Stimulated activated CD4-positive, alpha-beta T cell treated with anti-CD3 and anti-CD28 coated beads, Interleukin-1b, Interleukin-23, amount 100 ng/mL, for 48 hours (primary cell): Measurements from ENCODE around the gene SENP1.
"Not testable (repeated sequence)": the region's sequence is repeated elsewhere in the genome, so short reads cannot be mapped to it uniquely, and the experiment has no call there.

Source experiments
- DNase-seq: peaks from one replicate; pipeline ENCODE4 v3.0.0-alpha.2; 2020

SENP1 gene

DNA sequence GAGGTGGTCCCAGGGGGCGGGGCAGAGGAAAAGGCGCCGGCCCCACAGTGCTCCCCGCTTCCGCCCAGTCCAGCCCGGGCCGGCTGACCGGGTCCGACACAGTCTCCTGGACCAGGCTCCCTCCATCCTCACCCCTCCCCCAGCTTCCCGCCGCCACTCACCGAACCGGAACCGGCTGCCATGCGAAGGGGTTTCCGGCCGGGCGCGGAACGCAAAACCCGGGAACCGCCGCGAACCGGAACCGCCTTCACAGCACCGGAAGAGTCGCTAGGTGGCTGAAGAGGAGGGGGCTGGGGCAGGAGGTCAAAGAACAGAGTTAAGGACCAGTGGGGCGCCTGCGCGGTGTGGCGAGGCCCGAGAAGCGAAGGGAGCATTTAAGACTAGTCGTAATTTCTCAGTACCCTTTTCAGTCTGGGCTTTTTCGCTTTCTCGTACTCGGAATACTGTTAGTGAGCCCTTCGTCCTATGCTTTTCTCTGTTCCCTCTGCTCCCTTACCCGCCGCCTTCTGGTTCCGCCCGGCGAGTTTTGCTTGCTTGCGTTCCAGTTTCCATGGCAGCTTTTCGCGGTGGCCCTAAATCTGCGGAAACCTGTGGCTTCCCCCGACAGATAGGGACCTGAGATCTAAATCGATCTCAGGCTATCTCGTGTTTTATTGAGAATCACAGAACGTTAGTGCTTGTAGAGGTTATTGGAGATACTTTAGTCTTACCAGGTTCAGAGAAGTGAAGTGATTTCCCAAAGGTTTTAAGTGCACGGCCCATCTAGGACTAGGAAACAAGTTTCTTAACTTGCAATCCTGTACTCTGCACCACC, at the start of gene SENP1:
Gene SENP1, minus strand, starts transcription at position 213 of the 814 bp plus-strand sequence. CDS start 4,607 bp downstream, outside the sequence.
- peak; percentile 91 for DNase-seq

DNA sequence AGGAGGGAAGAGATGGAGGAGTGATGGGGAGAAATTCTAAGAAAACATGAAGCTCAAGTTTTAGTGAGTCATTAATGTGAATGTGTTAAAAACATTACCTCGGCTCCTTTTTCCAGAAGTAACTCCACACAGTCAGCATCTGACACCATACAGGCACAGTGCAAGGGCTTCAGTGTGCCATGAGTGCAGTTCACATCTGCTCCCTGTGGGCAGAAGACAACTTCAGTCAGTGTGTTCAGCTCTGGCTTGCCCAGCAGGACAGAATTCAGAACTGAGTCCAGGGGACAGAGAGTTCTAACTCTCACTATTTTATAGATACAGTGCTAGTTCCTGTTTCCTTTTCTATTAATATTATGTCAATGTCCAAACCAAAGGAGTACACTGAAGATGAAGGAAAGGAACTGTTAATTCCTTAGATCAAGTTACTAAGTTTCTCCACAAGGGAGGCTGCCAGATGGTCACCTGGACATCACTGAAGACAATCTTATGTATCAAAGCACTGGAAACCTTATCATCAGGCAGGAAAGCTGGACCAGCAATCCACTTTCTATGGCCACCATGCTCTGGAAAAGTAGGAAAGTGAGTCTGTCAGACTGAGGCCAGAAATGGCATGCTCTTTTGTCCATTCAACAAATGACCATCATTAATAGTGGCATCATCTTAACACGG, 45.4 kb upstream of the SENP1 start:
- no peak for DNase-seq

DNA sequence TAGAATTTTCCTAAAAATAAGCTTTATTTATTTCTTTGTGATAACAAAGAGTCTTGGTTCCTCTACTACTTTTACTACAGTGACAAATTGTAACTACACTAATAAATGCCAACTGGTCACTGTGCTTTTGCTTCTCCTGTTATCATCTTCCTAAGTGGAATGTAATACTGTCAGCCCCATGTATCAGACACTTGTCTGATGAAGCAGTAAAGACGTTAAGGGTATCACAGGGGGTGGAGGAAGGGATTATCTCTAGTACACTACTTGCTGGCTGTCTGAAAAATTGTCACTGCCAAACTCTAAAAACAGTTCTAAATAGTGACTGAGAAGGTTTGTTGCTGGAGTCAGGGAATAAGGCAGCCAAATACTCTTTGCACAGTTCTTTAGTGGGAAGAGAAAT, 40.1 kb upstream of the SENP1 start:
- no peak for DNase-seq

DNA sequence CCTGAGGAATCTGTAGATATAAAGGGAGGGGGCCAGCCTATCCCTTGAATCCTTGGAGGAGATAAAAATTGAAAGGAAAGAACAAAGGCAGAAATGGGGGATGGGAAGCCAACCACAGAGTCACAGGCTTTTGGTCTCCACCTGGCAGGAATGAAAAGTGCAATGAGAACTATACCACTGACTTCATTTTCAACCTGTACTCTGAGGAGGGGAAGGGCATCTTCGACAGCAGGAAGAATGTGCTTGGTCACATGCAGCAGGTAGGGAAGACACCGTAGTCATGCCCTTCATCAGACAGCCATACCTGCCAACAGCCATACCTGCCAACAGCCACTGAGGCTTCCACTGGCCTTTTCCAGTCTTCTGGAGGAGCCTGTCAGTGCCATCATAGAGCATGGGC, 38.0 kb upstream of the SENP1 start:
- DNase-seq: no peak

DNA sequence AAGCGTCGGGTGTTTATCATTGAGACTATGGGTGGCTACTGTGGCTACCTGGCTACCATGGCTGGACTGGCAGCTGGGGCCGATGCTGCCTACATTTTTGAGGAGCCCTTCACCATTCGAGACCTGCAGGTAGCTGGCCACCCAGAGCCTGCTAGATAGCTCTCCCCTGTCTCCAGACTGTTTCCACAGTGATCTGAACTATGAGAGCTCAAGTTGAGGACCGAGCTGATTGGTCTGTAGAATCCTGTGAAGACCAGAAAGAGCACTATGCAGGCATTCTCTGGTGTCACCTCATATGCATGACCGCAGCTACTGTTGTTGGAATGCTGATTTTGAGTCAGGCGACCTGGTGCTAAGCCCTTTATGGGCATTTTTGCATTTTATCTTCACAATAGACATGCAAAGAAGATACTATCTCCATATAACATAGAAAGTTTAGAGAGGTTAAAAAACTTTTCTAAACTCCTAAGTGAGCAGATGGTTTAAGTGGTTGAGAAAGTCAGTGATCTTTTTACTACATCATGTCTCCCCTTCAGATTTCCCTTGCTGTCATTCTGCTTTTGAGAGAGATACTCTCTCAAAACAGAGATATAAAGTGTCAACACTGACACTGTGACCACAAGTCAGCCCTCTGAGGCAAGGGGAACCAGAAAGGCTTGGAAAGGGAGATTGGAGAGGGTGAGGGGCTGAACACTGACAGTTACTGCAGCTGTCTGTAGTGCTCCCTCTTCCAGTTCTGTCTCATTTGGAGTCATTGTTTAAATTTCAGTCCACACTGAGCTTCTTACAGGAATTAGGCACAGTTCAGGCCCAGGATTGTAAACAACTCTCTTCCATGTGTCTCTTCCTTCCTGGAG, 37.2 kb upstream of the SENP1 start:
- no peak for DNase-seq

DNA sequence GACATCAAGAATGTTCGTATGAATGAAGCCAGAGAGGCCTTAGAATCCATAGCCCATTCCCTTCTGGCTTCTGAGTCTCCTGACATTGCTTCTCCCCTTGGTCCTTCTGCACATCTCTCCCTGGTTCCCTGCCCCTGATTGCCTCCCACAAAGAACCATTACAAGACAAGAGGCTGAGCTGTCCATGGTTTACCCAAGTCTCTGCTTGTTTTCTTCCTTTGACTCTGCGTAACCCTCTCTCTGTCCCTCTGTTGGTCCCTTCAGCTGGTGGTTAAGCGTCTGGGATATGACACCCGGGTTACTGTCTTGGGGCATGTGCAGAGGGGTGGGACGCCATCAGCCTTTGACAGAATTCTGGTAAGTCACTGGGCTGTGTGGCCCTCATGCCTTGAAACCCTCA, 29.1 kb upstream of the SENP1 start:
- DNase-seq: no peak

DNA sequence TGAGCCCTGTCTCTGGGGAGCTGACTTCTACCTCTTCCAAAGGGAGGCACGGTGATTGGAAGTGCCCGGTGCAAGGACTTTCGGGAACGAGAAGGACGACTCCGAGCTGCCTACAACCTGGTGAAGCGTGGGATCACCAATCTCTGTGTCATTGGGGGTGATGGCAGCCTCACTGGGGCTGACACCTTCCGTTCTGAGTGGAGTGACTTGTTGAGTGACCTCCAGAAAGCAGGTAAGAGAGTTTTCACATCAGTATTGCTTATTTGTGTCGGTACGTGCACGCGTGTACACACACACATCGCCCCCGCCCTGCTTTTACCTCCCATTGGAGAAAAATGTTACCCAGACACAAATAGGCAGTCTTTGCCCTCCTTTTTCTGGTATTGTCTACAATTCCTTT, 26.9 kb upstream of the SENP1 start:
- DNase-seq: no peak

DNA sequence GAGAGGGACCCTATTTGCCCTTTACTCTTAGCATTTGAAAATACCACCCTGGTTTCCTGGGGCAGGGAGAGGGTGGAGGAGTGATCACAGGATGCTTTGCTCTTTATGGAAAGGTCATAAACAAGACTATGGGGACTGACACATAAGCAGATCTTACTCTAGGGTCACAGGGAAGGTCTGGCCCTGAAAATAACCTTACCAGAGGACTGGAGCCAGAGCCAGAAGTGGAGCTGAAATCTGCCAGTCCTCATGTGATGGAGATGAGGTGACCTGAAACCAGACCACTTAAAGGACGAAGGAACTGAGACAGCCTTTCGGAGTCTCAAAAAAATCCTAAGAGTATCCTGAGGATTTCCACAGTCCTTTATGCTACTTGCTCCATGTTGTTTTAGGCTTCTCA, 25.6 kb upstream of the SENP1 start:
- no peak for DNase-seq

DNA sequence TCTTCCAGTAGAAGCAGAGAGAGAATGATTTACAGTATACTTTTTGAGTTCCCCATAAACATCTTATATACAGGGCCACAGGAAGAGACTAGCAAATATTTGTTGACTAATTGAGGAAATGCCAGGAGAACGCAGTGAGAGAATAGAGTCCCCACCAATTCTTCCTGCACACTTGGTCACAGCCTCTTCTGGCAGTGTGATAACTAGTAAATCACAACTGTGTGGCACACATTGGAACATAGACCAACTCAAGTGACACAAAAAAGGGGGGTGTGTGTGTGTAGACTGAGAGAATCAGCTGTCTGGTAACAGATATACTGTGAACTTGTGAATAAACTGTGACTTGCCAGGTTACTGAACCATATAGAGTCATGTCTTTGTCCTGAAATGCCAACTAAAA, 23.5 kb upstream of the SENP1 start:
- no peak for DNase-seq

DNA sequence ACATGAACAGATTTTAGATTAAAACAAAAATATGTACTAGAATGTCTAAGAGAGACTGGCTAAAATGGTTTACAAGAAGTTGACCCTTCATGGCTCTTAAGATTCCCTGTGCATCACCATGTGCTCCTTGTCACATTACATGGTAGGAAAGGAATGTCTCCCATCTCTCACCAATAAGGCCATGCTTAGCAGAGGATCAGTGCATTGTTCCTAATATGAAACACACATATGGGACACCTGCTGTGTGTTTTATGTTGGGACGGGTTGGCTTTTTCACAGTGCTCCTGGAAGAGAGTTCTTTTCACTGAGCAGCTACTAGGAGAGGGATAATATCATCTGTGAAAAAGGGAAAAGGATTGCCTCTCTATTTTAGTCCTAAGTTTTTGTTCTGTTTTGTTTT, 22.9 kb upstream of the SENP1 start:
- no peak for DNase-seq

DNA sequence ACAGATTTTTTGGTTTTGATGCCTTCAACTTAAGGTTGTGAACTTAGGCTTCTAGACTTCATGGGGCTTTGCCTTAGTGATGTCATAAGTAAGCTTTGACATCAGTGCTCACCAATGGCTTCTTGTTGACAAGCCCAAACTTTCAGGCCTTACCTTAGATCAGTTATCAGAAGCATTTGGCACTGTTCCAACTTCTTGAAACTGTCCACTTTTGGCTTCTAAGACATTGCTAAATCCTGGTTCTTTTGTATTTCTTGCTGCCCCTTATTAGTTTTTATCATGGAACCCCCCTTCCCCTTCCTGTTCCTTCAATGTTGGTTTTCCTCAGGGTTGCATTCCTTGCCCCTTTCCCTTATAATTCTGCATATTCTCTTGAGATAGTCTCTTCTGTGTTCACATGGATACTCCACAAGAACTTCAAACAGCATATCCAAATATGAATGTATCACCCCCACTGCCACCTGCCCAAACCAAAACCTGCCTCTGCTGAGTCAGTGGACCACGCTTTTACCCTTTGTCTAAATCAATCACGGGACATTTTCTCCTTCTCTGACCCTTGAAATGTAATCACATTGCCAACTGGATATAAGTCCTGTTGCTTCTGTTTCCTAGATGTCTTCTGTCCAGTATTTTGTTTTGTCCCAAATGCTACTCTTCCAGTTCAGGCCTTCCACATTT, 21.2 kb upstream of the SENP1 start:
- no peak for DNase-seq

DNA sequence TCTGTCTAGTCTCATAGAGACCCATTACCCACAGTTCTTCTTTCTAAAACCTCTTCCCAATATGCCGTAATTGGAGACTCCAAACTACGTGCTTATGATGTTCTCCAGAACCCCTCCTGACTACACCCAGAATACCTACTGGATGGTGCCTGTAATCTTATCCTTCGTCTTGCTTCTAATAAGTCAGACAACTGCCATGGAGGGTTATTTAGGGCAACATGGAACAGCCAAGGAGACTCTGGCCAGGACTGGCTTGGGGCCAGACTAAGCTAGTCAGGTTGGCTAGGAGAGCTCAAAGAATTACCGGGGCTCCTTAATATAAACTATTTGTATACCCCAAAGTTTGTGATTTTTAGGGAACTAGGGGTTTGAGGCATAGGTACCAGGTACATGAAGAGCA, 20.1 kb upstream of the SENP1 start:
- DNase-seq: no peak

DNA sequence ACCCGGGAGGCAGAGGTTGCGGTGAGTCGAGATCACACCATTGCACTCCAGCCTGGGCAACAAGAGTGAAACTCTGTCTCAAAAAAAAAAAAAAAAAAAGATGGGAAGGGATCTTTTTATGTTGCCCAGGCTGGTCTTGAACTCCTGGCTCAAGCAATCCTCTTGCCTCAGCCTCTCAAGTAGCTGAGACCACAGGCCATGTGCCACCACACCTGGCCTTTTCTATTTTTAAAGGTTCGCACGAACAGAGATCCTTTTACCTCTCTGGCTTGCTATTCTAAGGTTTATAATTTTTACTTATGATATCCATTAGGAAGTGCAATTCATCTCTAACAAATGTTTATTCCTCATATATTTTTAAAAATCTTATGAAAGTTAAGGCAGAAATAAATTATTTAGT, 19.7 kb upstream of the SENP1 start:
- DNase-seq: not testable (repeated sequence)

DNA sequence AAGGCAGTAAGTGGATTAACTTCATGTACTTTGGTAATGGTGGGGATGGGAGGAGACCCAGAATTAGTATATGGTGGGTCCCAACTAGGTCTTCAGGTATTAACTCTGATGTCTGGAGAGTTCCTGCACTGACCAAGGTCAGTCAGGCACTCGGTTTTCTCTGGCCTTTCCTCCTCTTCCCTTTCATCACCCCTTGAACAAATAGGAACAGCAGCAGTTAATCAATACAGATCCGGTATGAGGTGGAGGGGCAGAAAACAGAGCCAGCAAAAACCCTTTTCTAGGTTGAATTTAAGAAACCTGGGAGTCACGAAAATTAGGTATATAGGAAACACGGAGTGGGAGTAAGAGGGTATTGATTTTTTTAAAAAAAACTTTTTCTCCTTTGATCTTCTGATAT, 17.3 kb upstream of the SENP1 start:
- no peak for DNase-seq

DNA sequence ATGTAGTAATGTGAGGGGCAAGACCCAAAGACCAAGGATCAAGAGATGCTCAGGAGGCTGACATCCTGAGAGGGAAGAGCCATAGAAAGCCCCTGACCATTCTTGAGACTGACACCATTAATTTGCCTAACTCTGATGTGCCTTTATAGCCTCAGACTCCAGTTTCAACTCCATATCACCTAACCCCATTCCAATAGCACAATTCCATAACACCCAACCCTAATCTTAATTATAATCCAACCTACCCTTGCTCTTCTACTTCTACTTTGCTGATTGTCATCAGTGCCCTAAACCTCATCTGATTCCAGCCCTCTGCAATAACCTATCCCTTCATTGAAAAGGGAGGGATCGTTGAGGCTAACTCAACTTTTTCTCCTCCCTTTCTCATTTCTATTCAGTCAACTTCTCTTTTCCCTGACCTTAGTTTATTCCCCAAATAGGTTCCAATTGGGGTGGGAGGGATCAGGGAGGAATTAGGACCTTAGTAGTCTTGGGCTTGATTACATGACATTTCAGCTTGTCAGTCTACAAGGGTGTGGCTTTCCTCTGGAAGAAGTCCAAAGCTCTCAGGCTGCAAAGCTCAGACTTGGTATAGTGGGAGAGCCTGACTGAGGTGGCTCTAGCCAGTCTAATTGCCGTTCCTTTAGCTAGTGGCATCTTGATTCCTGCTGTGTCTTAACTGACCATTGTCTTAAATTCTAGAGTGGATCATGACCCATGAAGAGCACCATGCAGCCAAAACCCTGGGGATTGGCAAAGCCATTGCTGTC, 16.4 kb upstream of the SENP1 start:
- DNase-seq: no peak

DNA sequence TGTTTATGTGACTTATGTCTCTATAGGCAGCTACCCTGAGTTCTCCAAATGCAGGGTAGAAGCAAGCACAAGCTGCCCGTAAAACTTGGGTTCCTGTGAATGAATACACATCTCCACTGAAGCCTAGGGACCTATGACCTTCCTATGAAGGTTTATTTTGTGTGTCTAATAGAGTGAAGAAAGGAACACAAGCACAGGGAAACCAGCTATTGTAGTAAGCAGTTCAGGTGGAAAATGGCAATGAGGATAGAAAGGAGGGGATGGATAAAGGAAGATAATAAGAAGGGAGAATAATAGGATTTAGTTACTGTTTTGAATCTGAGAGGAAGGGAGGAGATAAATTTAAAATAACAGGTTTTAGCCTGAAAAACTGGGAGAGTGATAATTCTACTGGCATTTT, 15.6 kb upstream of the SENP1 start:
- no peak for DNase-seq

DNA sequence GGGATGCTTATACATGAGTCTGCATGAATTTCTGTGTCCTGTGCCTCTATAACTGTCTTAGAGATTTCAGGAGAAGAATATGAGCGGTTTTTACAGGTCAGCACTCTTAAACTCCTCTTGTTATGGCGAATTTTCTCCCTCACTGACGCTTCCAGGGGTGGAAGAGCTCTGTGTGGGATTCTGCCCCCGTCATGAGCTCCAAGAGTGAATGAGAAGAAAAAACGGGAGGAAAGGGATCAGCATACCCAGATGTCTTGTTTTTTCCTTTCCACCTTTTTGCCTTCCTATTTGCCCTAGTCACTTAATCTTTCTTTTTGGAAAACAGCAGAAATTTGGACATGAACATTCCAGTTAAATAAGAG, 13.9 kb upstream of the SENP1 start:
- no peak for DNase-seq

DNA sequence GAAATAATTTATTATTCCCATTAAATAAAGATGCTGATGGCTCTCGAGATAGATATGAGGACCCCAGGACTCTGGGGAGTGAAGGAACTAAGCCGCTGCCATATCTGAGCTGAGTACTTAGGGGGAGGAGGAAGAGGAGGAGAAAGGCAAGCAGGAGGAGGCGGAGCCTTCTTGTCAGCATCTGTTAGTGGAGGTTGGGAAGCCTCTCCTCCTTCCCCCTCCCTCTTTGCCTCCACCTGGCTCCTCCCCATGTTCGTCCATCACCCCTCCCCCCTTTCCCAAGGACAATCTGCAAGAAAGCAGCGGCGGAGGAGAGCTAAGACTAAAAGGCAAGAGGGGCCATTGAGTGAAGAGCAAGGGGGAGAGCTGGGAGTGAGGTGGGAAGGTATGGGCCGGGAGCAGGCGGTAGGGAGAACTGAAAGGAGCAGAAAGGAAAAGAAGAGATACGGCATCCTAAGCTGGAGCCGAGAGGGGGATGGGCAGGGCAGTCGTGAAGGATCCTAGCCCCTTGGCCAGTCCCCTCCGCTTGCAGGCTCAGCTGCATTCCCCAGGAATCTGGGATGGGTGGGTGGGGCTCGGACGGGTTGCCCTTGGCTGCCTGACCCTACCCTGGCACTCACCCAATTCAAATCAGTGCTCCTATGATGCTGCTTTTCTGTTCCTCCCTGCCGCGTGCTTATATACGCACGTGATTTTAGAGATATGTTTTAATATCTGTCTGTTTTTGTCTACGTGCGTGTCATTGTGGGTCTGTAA, 13.4 kb upstream of the SENP1 start, which contains the start of gene PFKM:
Gene PFKM, plus strand, starts transcription at position 287 of the 756 bp plus-strand sequence. CDS start 3,411 bp downstream, outside the sequence.
- DNase-seq: peak; percentile 79

DNA sequence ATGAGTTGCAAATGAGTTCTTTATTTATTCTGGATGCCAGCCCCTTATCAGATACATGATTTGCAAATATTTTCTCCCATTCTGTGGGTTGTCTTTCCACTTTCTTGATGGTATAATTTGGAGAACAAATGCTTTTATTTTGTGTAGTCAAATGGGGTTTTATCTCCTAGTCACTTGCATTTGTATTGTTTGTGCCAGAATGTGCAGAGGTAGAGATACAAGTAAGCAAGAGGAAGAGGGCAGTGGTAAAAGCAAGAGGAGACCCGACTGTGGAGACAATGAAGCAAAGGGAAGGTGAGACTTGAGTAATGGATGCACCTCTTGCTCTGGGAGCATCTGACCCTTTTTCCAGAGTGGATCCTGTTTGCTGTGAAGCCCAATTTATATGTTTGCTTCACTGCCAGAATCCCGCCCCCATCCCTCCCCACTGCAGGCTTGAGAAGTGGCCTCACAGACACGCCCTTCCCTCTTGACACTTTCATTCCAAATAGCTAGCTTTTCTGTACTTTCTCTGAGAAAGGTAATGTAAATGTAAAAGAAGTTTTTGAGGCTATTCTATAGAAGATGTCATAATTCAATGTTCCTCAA, 12.5 kb upstream of the SENP1 start:
- DNase-seq: no peak

DNA sequence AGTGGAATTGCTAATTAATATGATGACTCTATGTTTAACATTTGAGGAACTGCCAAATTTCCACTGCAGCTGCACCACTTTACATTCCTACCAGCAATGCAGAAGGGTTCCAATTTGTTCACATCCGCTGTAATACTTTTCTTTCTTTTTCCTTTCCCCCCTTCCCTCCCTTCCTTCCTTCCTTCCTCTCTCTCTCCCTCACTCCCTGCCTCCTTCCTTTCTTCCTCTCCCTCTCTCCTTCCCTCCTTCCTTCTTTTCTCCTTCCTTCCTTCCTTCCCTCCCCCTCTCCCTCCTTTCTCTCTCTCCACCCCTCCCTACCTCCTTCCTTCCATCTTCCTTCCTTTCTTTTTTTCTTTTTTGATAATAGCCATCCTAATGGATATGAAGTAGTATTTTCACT, 10.1 kb upstream of the SENP1 start:
- DNase-seq: no peak

DNA sequence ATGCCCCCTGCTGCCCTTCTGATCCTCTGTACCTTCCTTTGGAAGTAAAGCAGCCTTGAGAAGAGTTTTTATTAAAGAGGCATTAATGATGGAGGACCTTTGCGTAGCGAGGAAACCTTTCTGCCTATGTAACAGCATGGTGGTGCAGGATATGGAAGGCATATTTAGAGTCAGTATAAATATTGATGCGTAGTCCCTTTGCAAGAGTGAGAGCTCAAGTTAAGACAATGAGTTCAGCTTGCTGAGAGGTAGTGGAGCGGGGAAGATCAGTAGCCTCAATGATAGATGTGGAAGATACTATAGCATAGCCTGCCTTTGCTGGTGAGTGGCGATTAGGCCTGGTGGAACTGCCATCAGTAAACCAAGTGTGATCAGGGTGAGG, 5.4 kb upstream of the SENP1 start:
- not testable (repeated sequence) for DNase-seq
